NCI-H524 (cell line): Measurements from ENCODE around the gene DOK7.

ENCODE experiments used
- DNase-seq, 2 experiments: peaks; one replicate each; lab custom pipeline; 2025; lab: John Stamatoyannopoulos, UW

DOK7 gene

GRCh38 chr4:3475041-3475712, 12.1 kb downstream of the DOK7 start:
- DNase-seq = no peak

- DNase-seq = no peak
Observed at GRCh38 chr4:3475713-3476260, 12.7 kb downstream of the DOK7 start.

DNA sequence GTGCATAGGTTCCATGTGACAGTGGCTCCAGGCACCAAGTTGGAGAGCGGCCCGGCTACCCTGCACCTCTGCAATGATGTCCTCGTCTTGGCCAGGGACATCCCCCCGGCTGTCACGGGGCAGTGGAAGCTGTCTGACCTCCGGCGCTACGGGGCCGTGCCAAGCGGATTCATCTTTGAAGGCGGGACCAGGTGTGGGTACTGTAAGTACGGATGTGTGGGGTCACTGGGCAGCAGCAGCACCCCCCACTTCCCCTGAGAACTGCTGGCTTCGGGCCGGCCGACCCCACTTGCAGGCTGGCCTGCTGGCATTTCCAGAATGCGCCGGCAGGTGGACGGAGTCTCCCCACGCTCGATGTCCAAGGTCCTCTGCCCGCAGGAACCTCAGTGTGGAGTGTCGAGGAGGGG, 13.2 kb downstream of the DOK7 start:
- DNase-seq = no peak

- no peak for DNase-seq
Observed at GRCh38 chr4:3476936-3477749, 14.0 kb downstream of the DOK7 start.

DNA sequence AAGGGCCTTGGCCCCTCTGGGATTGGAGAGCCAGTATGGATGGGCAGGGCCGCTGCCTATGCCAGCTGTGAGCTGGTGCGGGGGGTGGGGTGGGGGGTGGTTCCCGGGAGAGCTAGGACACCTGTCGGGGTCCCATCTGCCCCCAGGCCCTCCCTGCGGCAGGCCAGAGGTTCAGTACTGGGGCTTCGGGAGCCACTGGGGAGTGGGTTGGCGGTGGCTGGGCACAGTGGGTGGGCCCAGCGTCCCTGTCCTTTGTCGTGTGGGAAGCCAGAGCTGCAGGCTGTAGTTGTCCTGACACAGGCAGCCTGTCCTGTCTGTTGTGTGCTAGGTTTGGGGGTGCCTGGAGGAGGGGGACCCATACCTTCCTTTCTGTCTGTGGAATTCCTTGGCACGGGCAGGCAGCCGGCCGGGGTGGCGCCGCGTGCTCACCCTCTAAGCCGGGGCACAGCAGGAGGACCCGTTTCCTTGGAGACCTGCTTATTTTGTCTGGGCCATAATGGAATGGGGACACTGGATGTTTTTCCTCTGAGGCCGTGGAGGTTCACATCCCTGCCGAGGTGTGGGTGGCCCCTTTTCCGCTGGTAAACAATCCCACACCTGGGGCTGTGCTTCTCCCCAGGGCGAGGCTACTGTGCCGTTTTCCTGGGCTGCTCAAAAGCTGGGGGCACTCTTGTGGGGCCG, 14.8 kb downstream of the DOK7 start:
- peak in 1 of 2 experiments; percentile 42 for DNase-seq

GRCh38 chr4:3478446-3479357, 15.6 kb downstream of the DOK7 start:
- DNase-seq = no peak

- no peak for DNase-seq
Observed at GRCh38 chr4:3479358-3480101, 16.4 kb downstream of the DOK7 start.

DNA sequence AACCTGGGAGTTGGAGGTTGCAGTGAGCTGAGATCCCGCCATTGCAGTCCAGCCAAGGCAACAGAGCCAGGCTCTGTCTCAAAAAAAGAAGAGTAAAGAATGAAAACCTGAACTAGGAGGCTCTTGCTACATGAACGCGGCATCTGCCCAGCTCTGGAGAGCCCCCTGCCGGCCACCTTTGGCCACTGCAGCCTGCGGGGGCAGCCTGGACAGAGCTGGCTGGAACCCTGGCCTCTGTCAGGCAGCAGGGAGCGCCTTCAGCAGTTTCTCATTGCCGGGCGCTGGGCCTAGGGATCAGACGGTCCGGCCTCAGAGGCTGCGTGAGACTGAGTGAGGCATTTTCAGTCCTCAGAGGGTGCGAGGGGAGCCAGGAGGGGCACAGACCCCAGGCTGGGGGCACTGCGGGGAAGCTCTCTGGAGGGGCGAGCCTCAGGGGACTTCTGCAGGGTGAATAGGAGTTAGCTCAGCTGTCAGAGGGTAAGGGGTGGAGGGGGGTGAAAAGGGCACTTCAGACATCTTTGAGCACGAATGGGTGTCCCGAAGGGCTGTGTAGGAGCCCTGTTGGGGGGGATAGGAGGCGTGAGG, 17.5 kb downstream of the DOK7 start:
- peak; percentile 42 to 75 for DNase-seq

- no peak for DNase-seq
Observed at GRCh38 chr4:3481113-3481531, 18.0 kb downstream of the DOK7 start.

GRCh38 chr4:3481783-3482393, 18.8 kb downstream of the DOK7 start:
- DNase-seq = no peak

DNA sequence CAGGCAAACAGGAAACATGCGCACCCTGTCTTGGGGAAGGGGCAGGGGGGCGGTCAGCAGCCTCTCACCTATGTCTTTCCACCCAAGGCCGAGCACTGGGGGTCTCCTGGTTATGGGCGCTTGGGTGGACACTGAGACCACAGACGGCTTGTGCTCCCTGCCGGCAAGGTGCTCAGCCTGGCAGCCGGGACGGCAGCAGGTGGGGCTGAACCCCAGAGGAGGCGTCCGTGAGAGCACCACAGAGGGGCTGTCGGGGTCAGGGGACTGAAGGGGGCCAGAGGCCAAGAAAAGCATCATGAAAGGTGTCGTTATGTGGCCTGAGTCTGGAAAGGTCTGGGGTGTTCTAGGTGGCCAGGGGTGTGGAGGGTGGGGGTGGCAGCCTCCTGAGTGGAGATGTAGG, 19.6 kb downstream of the DOK7 start:
- DNase-seq = no peak

GRCh38 chr4:3483471-3483921, 20.4 kb downstream of the DOK7 start:
- DNase-seq = peak; percentile 79 to 84

GRCh38 chr4:3484057-3484973, 21.2 kb downstream of the DOK7 start:
- DNase-seq = no peak

- DNase-seq = no peak
Observed at GRCh38 chr4:3485011-3485791, 22.1 kb downstream of the DOK7 start.

DNA sequence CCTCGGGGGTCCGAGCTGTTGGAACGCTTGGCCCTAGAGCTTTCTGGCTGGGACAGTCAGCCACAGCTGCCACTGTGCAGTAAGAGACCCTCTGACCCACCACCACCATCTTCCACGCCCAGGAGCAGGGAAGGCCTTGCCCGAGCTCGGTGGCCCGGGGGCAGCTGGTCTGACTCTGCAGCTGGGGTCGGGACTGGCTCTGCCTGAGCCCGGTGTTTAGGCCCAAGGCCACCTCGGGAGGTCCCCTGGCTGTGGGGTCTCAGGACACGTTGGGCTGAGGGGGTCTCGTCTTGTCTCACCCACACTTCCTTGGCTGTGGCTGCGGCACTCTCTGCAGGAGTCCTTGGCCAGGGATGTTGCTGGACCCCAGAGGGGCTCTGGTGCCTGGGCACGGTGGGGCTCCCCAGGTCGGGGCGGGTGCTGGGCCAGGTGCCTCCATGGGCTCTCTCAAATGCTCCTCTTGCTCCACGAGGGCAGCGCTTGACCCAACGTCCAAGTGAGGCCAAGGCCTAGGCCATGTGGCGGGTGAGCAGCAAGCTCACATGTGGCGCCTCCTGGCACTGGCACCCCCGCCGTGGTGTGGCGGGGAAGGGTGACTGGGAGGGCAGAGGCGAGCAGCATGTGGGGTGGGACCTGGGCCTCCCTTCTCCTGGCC, 22.9 kb downstream of the DOK7 start:
- no peak for DNase-seq

GRCh38 chr4:3486541-3487540, 23.7 kb downstream of the DOK7 start:
- peak in 1 of 2 experiments; percentile 72 for DNase-seq
